NCI-H2107 (cell line): ENCODE measurements around the gene BACE2.

Experiments
- DNase-seq: peaks from one replicate; lab custom pipeline; 2025; lab: John Stamatoyannopoulos, UW

Gene BACE2

GRCh38 chr21:41322496-41323382 lies 154.8 kb downstream of the BACE2 start:
- DNase-seq: no peak

GRCh38 chr21:41325138-41325912 lies 157.4 kb downstream of the BACE2 start:
- DNase-seq: no peak

GRCh38 chr21:41326414-41327080 lies 158.6 kb downstream of the BACE2 start:
- DNase-seq: no peak

- DNase-seq: no peak
Observed at GRCh38 chr21:41327753-41328152, 159.8 kb downstream of the BACE2 start.

GRCh38 chr21:41328660-41329607 lies 161.0 kb downstream of the BACE2 start:
- DNase-seq: no peak
